HepG2 (cell line): ENCODE data around the gene SRSF3. TPM values are rescaled to one million over a fixed set of nuclear protein-coding genes. Genes with fewer than 3 reads are reported as not detected.
A peak's percentile ranks its signal among the peaks of the same experiment; 100 is the strongest.

ENCODE experiments used
- ATAC-seq: fragments of 200-7000 bp; cut with Tn5 transposase; 3 replicates; pipeline ENCODE4 v1.9.1; 2020; ENCODE audit warnings: mild to moderate bottlenecking, moderate library complexity
- BruUV-seq: library from RNA; stranded (reverse); fragments of 400-500 nt; replicated peaks from 2 replicates; lab custom pipeline; 2021; lab: Mats Ljungman, UMichigan
- CTCF ChIA-PET: fragments of 300-600 bp; formaldehyde crosslinking; extraction: SDS; loops from one replicate; lab custom pipeline; 2021; ENCODE audit warnings: low total read pairs, inconsistent platforms, low intra/inter-chr PET ratio; lab: Yijun Ruan, JAX
- POLR2A ChIA-PET: fragments of 350-600 bp; sonication (Branson Sonifier 250); formaldehyde crosslinking; loops from one replicate; lab custom pipeline; 2020; ENCODE audit warnings: antibody characterized with exemption, inconsistent platforms; lab: Yijun Ruan, JAX
- DNase-seq: peaks from one replicate; pipeline ENCODE4 v3.0.0-alpha.2; 2015; ENCODE audit warnings: low spot score
- FAIRE-seq: peaks from 3 replicates; lab custom pipeline; 2011; peaks lifted over from hg19 to GRCh38; lab: Jason Lieb, UNC
- H2AFZ ChIP-seq: one replicate; pipeline ENCODE4 v1.6.1; 2011; ENCODE audit warnings: low read length, inconsistent platforms
- H3K27ac ChIP-seq: fragments of 300-600 bp; 3 replicates; pipeline ENCODE4 v1.8.0; 2011; ENCODE audit warnings: mixed run types, mild to moderate bottlenecking, mixed read lengths, low read length, inconsistent platforms; ENCODE audit not compliant: insufficient read depth; ENCODE audit errors: extremely low read length
- H3K27me3 ChIP-seq, 2 experiments: fragments of 200-600 bp in 1 of 2; 2 replicates in 1 of 2; 3 replicates in 1 of 2; pipeline versions ENCODE4 v1.6.0 to v1.8.0; 2011; ENCODE audit warnings: low read length in 2 of 2, mild to moderate bottlenecking in 2 of 2, moderate library complexity in 2 of 2, inconsistent platforms in 1 of 2; ENCODE audit not compliant: insufficient read depth in 2 of 2, control insufficient read depth in 1 of 2
- H3K36me3 ChIP-seq, 2 experiments: fragments of 200-600 bp in 1 of 2; replicated peaks in 1 of 2; 2 replicates in 1 of 2; 3 replicates in 1 of 2; pipeline versions ENCODE4 v1.5.1 to v1.8.0; 2011; ENCODE audit warnings: low read length in 2 of 2, inconsistent platforms in 1 of 2; ENCODE audit not compliant: insufficient read depth in 2 of 2, control insufficient read depth in 1 of 2
- H3K4me1 ChIP-seq: 2 replicates; pipeline ENCODE4 v1.5.1; 2012; ENCODE audit warnings: low read length, inconsistent platforms; ENCODE audit not compliant: insufficient read depth
- H3K4me2 ChIP-seq: 2 replicates; pipeline ENCODE4 v1.6.0; 2011; ENCODE audit warnings: low read depth, low read length, inconsistent platforms
- H3K4me3 ChIP-seq, 3 experiments: fragments of 200-600 bp in 1 of 3; sonication (generic), shearing (Covaris generic) in 1 of 3; replicated peaks in 1 of 3; 2 replicates each; pipeline ENCODE4 v1.5.1; 2011 to 2016; ENCODE audit warnings: low read length in 3 of 3, inconsistent platforms in 2 of 3, low read depth in 2 of 3, mild to moderate bottlenecking in 2 of 3, control low read depth in 1 of 3, mixed read lengths in 1 of 3; ENCODE audit not compliant: insufficient read depth in 1 of 3
- H3K79me2 ChIP-seq: one replicate; pipeline ENCODE4 v1.6.1; 2011; ENCODE audit warnings: low read length, inconsistent platforms; ENCODE audit not compliant: insufficient read depth
- H3K9ac ChIP-seq: 2 replicates; pipeline ENCODE4 v1.6.0; 2011; ENCODE audit warnings: mild to moderate bottlenecking, low read depth, low read length, inconsistent platforms; ENCODE audit not compliant: insufficient read depth
- H3K9me3 ChIP-seq: 2 replicates; pipeline ENCODE4 v1.5.1; 2012; ENCODE audit warnings: mild to moderate bottlenecking, low read length
- H4K20me1 ChIP-seq: 2 replicates; pipeline ENCODE4 v1.6.0; 2011; ENCODE audit warnings: inconsistent platforms, mild to moderate bottlenecking, low read length, moderate library complexity; ENCODE audit not compliant: insufficient read depth
- ARID5B ChIP-seq: IDR thresholded peaks from 2 replicates; pipeline ENCODE4 v1.4.0; 2020; ENCODE audit warnings: mild to moderate bottlenecking, missing genetic modification reagents
- ATF4 ChIP-seq, 2 experiments: fragments of 450-650 bp in 1 of 2; sonication (generic) in 1 of 2; formaldehyde crosslinking; IDR thresholded peaks; 2 replicates each; pipeline versions ENCODE4 v1.5.0 to v1.8.0; 2020 to 2022; ENCODE audit warnings: mild to moderate bottlenecking in 1 of 2, missing genetic modification reagents in 1 of 2
- CEBPG ChIP-seq: IDR thresholded peaks from 2 replicates; pipeline ENCODE4 v1.6.1; 2016
- EED ChIP-seq: sonication (generic); formaldehyde crosslinking; IDR thresholded peaks from 2 replicates; pipeline ENCODE4 v1.5.0; 2020; ENCODE audit warnings: mild to moderate bottlenecking, missing genetic modification reagents
- ELF4 ChIP-seq: sonication (generic); formaldehyde crosslinking; IDR thresholded peaks from 2 replicates; pipeline ENCODE4 v1.5.0; 2020; ENCODE audit warnings: missing genetic modification reagents, mild to moderate bottlenecking, moderate library complexity, borderline replicate concordance
- GATA4 ChIP-seq: sonication (generic); IDR thresholded peaks from 2 replicates; pipeline ENCODE4 v1.6.1; 2016; ENCODE audit warnings: antibody characterized with exemption, low read depth, borderline replicate concordance
- MIER2 ChIP-seq: IDR thresholded peaks from 2 replicates; pipeline ENCODE4 v1.6.1; 2016; ENCODE audit warnings: missing biosample characterization, missing genetic modification reagents
- PHB2 ChIP-seq: fragments of 450-650 bp; IDR thresholded peaks from 2 replicates; pipeline ENCODE4 v1.6.1; 2018; ENCODE audit not compliant: partially characterized antibody
- SMAD3 ChIP-seq: sonication (generic); formaldehyde crosslinking; IDR thresholded peaks from 2 replicates; pipeline ENCODE4 v1.4.0; 2020; ENCODE audit warnings: missing genetic modification reagents
- TGIF2 ChIP-seq: IDR thresholded peaks from 2 replicates; pipeline ENCODE4 v1.6.1; 2016; ENCODE audit warnings: control low read depth, missing compliant biosample characterization
- THAP11 ChIP-seq: IDR thresholded peaks from 2 replicates; pipeline ENCODE4 v1.6.1; 2016; ENCODE audit warnings: missing biosample characterization, missing genetic modification reagents
- ZNF251 ChIP-seq: sonication (generic); formaldehyde crosslinking; IDR thresholded peaks from 2 replicates; pipeline ENCODE4 v1.9.0; 2021; ENCODE audit warnings: mild to moderate bottlenecking, missing genetic modification reagents
- ZNF280D ChIP-seq: sonication (generic); formaldehyde crosslinking; IDR thresholded peaks from 2 replicates; pipeline ENCODE4 v1.5.1; 2020; ENCODE audit warnings: mild to moderate bottlenecking, missing genetic modification reagents
- ZNF567 ChIP-seq: sonication (generic); formaldehyde crosslinking; IDR thresholded peaks from 2 replicates; pipeline ENCODE4 v1.8.1; 2023; ENCODE audit warnings: mild to moderate bottlenecking, missing genetic modification reagents, borderline replicate concordance
- WGBS: methylation state at CpG from one replicate; pipeline ENCODE4 v1.1.6; 2017; ENCODE audit warnings: low lambda C conversion rate; 5-methylcytosine and 5-hydroxymethylcytosine counted together
- in situ Hi-C: cut with HindIII; loops from 2 replicates; pipeline ENCODE4 v1.10.0; 2017; ENCODE audit warnings: low pct_unique_long_range_greater_than_20kb; ENCODE audit not compliant: extremely low pct_ligation_motif_present
- intact Hi-C: fragments of 100-400 bp; cut with micrococcal nuclease; formaldehyde crosslinking; loops from one replicate; pipeline ENCODE4 v1.10.0; 2022; ENCODE audit not compliant: unreplicated experiment
- polyA plus RNA-seq, 8 experiments: library from polyadenylated mRNA; depleted of rRNA in 3 of 8; stranded (reverse) in 7 of 8; unstranded in 1 of 8; fragments of >200 nt; fragmentation: Illumina TruSeq in 4 of 8; extraction: Trizol in 4 of 8; gene quantifications; 2 replicates each; pipeline versions ENCODE4 v1.2.1 to v1.2.3, GENCODE V29; 2011 to 2016; ENCODE audit warnings: low read depth in 4 of 8, missing spikeins in 1 of 8, mixed read lengths in 1 of 8; ENCODE audit not compliant: insufficient read depth in 1 of 8
- total RNA-seq, 5 experiments: library from RNA; depleted of rRNA; stranded (reverse); fragments of >200 nt; fragmentation: Illumina TruSeq; extraction: Trizol; gene quantifications; 2 replicates each; pipeline ENCODE4 v1.2.3, GENCODE V29; 2016; ENCODE audit warnings: low read depth in 1 of 5

The SRSF3 gene
- total and polyA plus RNA-seq, 2 of the 13 experiments (the other 11 are each of a cell fraction or from before 2014, with no cell fraction given) = 206 to 684 TPM

- intact Hi-C loops = loop anchor here (1.0 to 10.0 kb wide), 4 partner anchors 56 to 231 kb away; no protein-coding TSS in a partner anchor
- FAIRE-seq = peak; percentile 99
- no peak overlapping the region for H2AFZ ChIP-seq
- TF ChIP-seq ARID5B = peak; percentile 40; the same call in 1 of the 2 replicates
- 0 out of 2 replicates have a peak, but pooled peaks have one; percentile 37 for TF ChIP-seq MIER2 (CRISPR knock-in tag)
- peak; percentile 72; the same call in 1 of the 2 replicates for TF ChIP-seq ZNF280D (CRISPR knock-in tag)
- no peak for TF ChIP-seq ELF4 (CRISPR knock-in tag)
- no peak for TF ChIP-seq ZNF251 (CRISPR knock-in tag)
- TF ChIP-seq ATF4 (CRISPR knock-in tag; IDR thresholded peaks at IDR 0.05) = peak in 1 of 2 experiments; percentile 40; a peak in 2 of 4 replicates
- 0 out of 2 replicates have a peak, but pooled peaks have one; percentile 32 for TF ChIP-seq ZNF567 (CRISPR knock-in tag)
- peak; percentile 81 for TF ChIP-seq CEBPG (CRISPR knock-in tag)
- TF ChIP-seq EED (CRISPR knock-in tag) = no peak
- 0 out of 2 replicates have a peak, but pooled peaks have one; percentile 36 for TF ChIP-seq THAP11 (CRISPR knock-in tag)
- TF ChIP-seq PHB2 = no peak
- TF ChIP-seq TGIF2 (CRISPR knock-in tag) = peak; percentile 15
- 0 out of 2 replicates have a peak, but pooled peaks have one; percentile 19 for TF ChIP-seq SMAD3 (CRISPR knock-in tag)
- 0 out of 2 replicates have a peak, but pooled peaks have one; percentile 24 for TF ChIP-seq GATA4
Observed at GRCh38 chr6:36623547-36624459, 29.6 kb downstream of the SRSF3 start.

More at GRCh38 chr6:36623547-36624459, 29.6 kb downstream of the SRSF3 start:
- H3K4me1 ChIP-seq = peaks cover 30% of the 10 kb centered on the region
- 14% methylated on average over 18 of the region's 18 CpGs for WGBS
- no peak overlapping the region; a peak in 2 of 6 replicates for H3K4me3 ChIP-seq
- H3K79me2 ChIP-seq = no peaks in the 10 kb centered on the region
- no peak overlapping the region for H3K27ac ChIP-seq
- peak overlapping the region; percentile 55 for H3K4me2 ChIP-seq
- no peaks in the 10 kb centered on the region for H3K9me3 ChIP-seq
- H3K27me3 ChIP-seq = peaks cover 0 to 29% of the 10 kb centered on the region in 2 experiments; a peak in 2 of 5 replicates
- peak; percentile 77 for DNase-seq
- CTCF ChIA-PET = interaction anchor here (0.9 to 4.2 kb wide), 7 partner anchors 8 to 135 kb away, joined by 3 to 59 read pairs (median 8); partner anchors contain the start of gene CDKN1A
- BruUV-seq = no TSS peak
- no peak overlapping the region for H3K9ac ChIP-seq
- in situ Hi-C loops = loop anchor here (5.0 kb wide), 2 partner anchors 58 to 98 kb away; no protein-coding TSS in a partner anchor
- POLR2A ChIA-PET = interaction anchor here (0.7 to 2.3 kb wide), 5 partner anchors 19 to 59 kb away, joined by 3 to 32 read pairs (median 4); partner anchors contain the start of gene CDKN1A
- H4K20me1 ChIP-seq = no peaks in the 10 kb centered on the region
- ATAC-seq = peak; percentile 78
- H3K36me3 ChIP-seq = no peaks in the 10 kb centered on the region
